Choroid plexus epithelial cell (primary cell): ENCODE measurements around the gene MICALL2.
A peak's percentile ranks its signal among the peaks of the same experiment; 100 is the strongest.

Experiments
- DNase-seq: peaks from one replicate; pipeline ENCODE4 v3.0.0-alpha.2; 2010; ENCODE audit warnings: low read depth
- H3K4me3 ChIP-seq: 2 replicates; pipeline ENCODE4 v1.5.1; 2011; ENCODE audit warnings: low read depth, mild to moderate bottlenecking, control low read depth, low read length, moderate library complexity
- CTCF ChIP-seq: conservative IDR thresholded peaks from 2 replicates; pipeline ENCODE4 v1.5.1; 2011; ENCODE audit warnings: low read depth, mild to moderate bottlenecking, control low read depth, inconsistent platforms, low read length, moderate library complexity

Gene MICALL2

GRCh38 chr7:1458683-1459511 lies at the start of gene MICALL2:
MICALL2 (minus strand) TSS chr7:1459470; CDS start chr7:1459326, 144 bp downstream.
- TF ChIP-seq CTCF = no peak
- DNase-seq = peak; percentile 85
- peak within 1 kb of the TSS; percentile 88 for H3K4me3 ChIP-seq

GRCh38 chr7:1508277-1508758 lies 49.0 kb upstream of the MICALL2 start:
- no peak overlapping the region for H3K4me3 ChIP-seq
- no peak for DNase-seq
- TF ChIP-seq CTCF = no peak

GRCh38 chr7:1505731-1506550 lies 46.7 kb upstream of the MICALL2 start:
- TF ChIP-seq CTCF = no peak
- DNase-seq = no peak

GRCh38 chr7:1503816-1504775 lies 44.8 kb upstream of the MICALL2 start, which contains the start of gene INTS1:
INTS1 (minus strand) TSS chr7:1504389; CDS start chr7:1503960, 429 bp downstream.
- peak within 1 kb of the TSS; percentile 86 for H3K4me3 ChIP-seq
- peak; percentile 57 for TF ChIP-seq CTCF

More at GRCh38 chr7:1505731-1506550, 46.7 kb upstream of the MICALL2 start:
- no peak overlapping the region for H3K4me3 ChIP-seq

GRCh38 chr7:1503390-1503789 lies 44.1 kb upstream of the MICALL2 start:
- TF ChIP-seq CTCF = no peak
- no peak for DNase-seq
- H3K4me3 ChIP-seq = peak overlapping the region; percentile 86

More at GRCh38 chr7:1503816-1504775, 44.8 kb upstream of the MICALL2 start, which contains the start of gene INTS1:
- DNase-seq = peak; percentile 89

- H3K4me3 ChIP-seq = peak overlapping the region; percentile 86
- TF ChIP-seq CTCF = no peak
- DNase-seq = no peak
Measured at GRCh38 chr7:1502845-1503244, 43.6 kb upstream of the MICALL2 start.
